Anterior cingulate cortex (tissue), 58 donors: ENCODE results near the gene MGLL.

Experiments
- DNase-seq, 58 donors: peaks; one replicate each; lab custom pipeline; 2025; lab: John Stamatoyannopoulos, UW

The MGLL gene

GRCh38 chr3:127822041-127822681, at the start of gene MGLL:
TSS of gene MGLL (minus strand) at chr3:127822515. CDS start at chr3:127822318, 197 bp downstream.
- DNase-seq: peak in 28 of 58 donors; percentile 32 to 79 (median 58)

GRCh38 chr3:127870156-127870555, 47.8 kb upstream of the MGLL start:
- no peak for DNase-seq

GRCh38 chr3:127867986-127868385, 45.7 kb upstream of the MGLL start:
- no peak for DNase-seq

GRCh38 chr3:127867412-127867811, 45.1 kb upstream of the MGLL start:
- DNase-seq: no peak

GRCh38 chr3:127865941-127866340, 43.6 kb upstream of the MGLL start:
- DNase-seq: no peak

GRCh38 chr3:127860211-127860696, 37.9 kb upstream of the MGLL start:
- no peak for DNase-seq

GRCh38 chr3:127859730-127860129, 37.4 kb upstream of the MGLL start:
- no peak for DNase-seq

- DNase-seq: no peak
These were observed 36.6 kb upstream of the MGLL start for GRCh38 chr3:127858937-127859336.

- no peak for DNase-seq
These were observed 36.2 kb upstream of the MGLL start for GRCh38 chr3:127858521-127858920.

GRCh38 chr3:127857333-127857732, 35.0 kb upstream of the MGLL start:
- no peak for DNase-seq

GRCh38 chr3:127856801-127857200, 34.5 kb upstream of the MGLL start:
- DNase-seq: no peak

GRCh38 chr3:127855246-127855645, 32.9 kb upstream of the MGLL start:
- no peak for DNase-seq

- no peak for DNase-seq
These were observed 31.4 kb upstream of the MGLL start for GRCh38 chr3:127853681-127854080.

- no peak for DNase-seq
These were observed 29.6 kb upstream of the MGLL start for GRCh38 chr3:127851899-127852298.

GRCh38 chr3:127849368-127849767, 27.1 kb upstream of the MGLL start:
- peak in 11 of 58 donors; percentile 5 to 37 (median 17) for DNase-seq

GRCh38 chr3:127848131-127849129, 26.1 kb upstream of the MGLL start:
- peak in 48 of 58 donors; percentile 15 to 82 (median 43) for DNase-seq

- no peak for DNase-seq
These were observed 25.0 kb upstream of the MGLL start for GRCh38 chr3:127847236-127847720.

GRCh38 chr3:127846576-127846975, 24.3 kb upstream of the MGLL start:
- peak in 1 of 58 donors; percentile 46 for DNase-seq

- DNase-seq: no peak
These were observed 22.1 kb upstream of the MGLL start for GRCh38 chr3:127844326-127844942.

GRCh38 chr3:127840671-127841070, 18.4 kb upstream of the MGLL start:
- DNase-seq: no peak

- no peak for DNase-seq
These were observed 16.8 kb upstream of the MGLL start for GRCh38 chr3:127839099-127839498.
